GM12878 (cell line): ENCODE results near the gene SMYD5. TPM values are rescaled to one million over a fixed set of nuclear protein-coding genes. Genes with fewer than 3 reads are reported as not detected.

Experiments
- BACH1 ChIP-seq: fragments of 450-650 bp; IDR thresholded peaks from 2 replicates; pipeline ENCODE4 v1.6.1; 2017; ENCODE audit warnings: mild to moderate bottlenecking, borderline replicate concordance
- CHD1 ChIP-seq: IDR thresholded peaks from 2 replicates; pipeline ENCODE4 v1.6.1; 2012; ENCODE audit warnings: low read depth, low read length, improper control_type of control experiment
- CREB1 ChIP-seq: IDR thresholded peaks from 2 replicates; pipeline ENCODE4 v1.6.1; 2012; ENCODE audit warnings: low read depth, mild to moderate bottlenecking, inconsistent platforms
- DPF2 ChIP-seq: fragments of 450-650 bp; IDR thresholded peaks from 2 replicates; pipeline ENCODE4 v1.6.1; 2017; ENCODE audit warnings: mild to moderate bottlenecking
- EZH2 ChIP-seq: IDR thresholded peaks from 2 replicates; pipeline ENCODE4 v1.6.1; 2012; ENCODE audit warnings: low read depth, mild to moderate bottlenecking, control low read depth, inconsistent platforms, low read length, borderline replicate concordance; ENCODE audit not compliant: control insufficient read depth
- FOXM1 ChIP-seq: IDR thresholded peaks from 2 replicates; pipeline ENCODE4 v1.6.1; 2012; ENCODE audit warnings: low read depth, mild to moderate bottlenecking, inconsistent platforms, low read length, moderate library complexity
- SP1 ChIP-seq: IDR thresholded peaks from one replicate; pipeline ENCODE4 v1.6.1; 2011; ENCODE audit warnings: low read depth, low read length
- SUZ12 ChIP-seq: fragments of 200-600 bp; sonication (generic); IDR thresholded peaks from one replicate; pipeline ENCODE4 v1.6.1; 2018; ENCODE audit warnings: antibody characterized with exemption, mild to moderate bottlenecking; ENCODE audit not compliant: unreplicated experiment
- YBX1 ChIP-seq: fragments of 450-650 bp; IDR thresholded peaks from 2 replicates; pipeline ENCODE4 v1.6.1; 2016; ENCODE audit warnings: antibody characterized with exemption
- ZNF24 ChIP-seq: fragments of 450-650 bp; IDR thresholded peaks from 2 replicates; pipeline ENCODE4 v1.6.1; 2017; ENCODE audit warnings: antibody characterized with exemption, mild to moderate bottlenecking
- polyA plus RNA-seq, 11 experiments: library from polyadenylated mRNA; depleted of rRNA in 4 of 11; unstranded in 6 of 11; stranded (reverse) in 5 of 11; fragments of >200 nt; fragmentation: Nextera tagmentation in 4 of 11; fragmentation: Illumina TruSeq in 1 of 11; extraction: Ambion mirVana in 4 of 11; extraction: Trizol in 1 of 11; gene quantifications; 1 replicate in 1 of 11; 2 replicates in 10 of 11; pipeline versions ENCODE4 v1.2.1 to v1.2.3, GENCODE V29; 2011 to 2016; ENCODE audit warnings: inconsistent platforms in 2 of 11, missing spikeins in 2 of 11, low read depth in 1 of 11
- total RNA-seq, 4 experiments: library from RNA; depleted of rRNA in 3 of 4; stranded (reverse); fragments of >200 nt in 3 of 4; fragmentation: Illumina TruSeq in 1 of 4; extraction: Trizol in 1 of 4; gene quantifications; 2 replicates each; pipeline versions ENCODE4 v1.2.1 to v1.2.3, GENCODE V29; 2013 to 2021
- TF ChIP-seq, protein P1 (sequence below): fragments of 450-650 bp; formaldehyde crosslinking; IDR thresholded peaks from 2 replicates; pipeline ENCODE4 v1.5.0; 2022; ENCODE audit warnings: mild to moderate bottlenecking, missing genetic modification characterization
- TF ChIP-seq, protein P2 (sequence below): fragments of 450-650 bp; IDR thresholded peaks from 2 replicates; pipeline ENCODE4 v1.6.1; 2016; ENCODE audit warnings: mild to moderate bottlenecking, moderate library complexity, borderline replicate concordance
- TF ChIP-seq, protein P3 (sequence below): fragments of 150-350 bp; IDR thresholded peaks from 2 replicates; pipeline ENCODE4 v1.6.1; 2014; ENCODE audit warnings: mild to moderate bottlenecking, low read depth, low read length
- TF ChIP-seq, protein P4 (sequence below): fragments of 450-650 bp; formaldehyde crosslinking; IDR thresholded peaks from 2 replicates; pipeline ENCODE4 v1.4.0; 2022; ENCODE audit warnings: mild to moderate bottlenecking, moderate library complexity

SMYD5 gene
- total and polyA plus RNA-seq, 10 of the 15 experiments (the other 5 are each of a cell fraction or from before 2014, with no cell fraction given) = 6.1 to 35.3 (median 26.4) TPM

DNA sequence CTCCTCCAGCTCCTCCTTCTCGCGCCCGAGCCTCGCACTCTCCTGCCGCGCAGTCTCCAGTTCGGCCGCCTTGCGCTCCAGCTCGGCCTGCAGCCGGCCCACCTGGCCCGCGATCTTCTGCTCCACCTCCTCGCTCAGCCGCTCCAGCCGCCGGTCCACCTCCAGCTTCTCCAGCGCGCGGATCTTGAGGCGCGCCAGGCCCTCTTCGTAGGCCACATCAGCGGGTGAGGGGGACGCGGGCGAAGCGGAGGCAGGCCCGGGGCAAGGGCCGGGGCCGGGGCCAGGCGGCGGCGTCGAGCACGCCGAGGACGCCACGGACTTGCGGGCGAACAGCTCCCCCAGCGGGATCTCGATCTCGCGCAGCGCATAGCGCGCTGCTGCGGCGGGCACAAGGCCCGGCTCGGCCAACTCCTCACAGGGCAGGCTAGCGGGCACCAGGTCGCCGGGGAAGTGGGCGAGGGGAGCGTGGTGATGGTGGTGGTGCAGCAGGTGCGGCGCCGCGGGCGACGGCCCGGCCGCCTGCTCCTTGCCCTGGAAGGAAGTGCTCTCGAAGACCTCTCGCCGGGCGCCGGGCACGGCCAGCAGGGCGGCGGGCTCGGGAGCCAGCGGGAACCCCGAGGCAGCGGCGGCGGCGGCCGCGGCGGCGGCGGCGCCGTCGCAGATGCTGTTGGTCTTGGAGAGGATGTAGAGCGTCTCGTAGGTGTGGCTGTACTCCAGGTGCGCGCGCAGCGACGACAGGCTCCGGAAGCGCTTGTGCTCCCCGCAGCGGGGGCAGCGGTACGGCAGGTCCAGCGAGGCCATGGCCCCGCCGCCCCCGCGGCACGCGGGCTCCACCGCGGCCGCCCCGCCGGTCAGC is 55.0 kb downstream of the SMYD5 start (continued):
- TF ChIP-seq CHD1 (no peak), FOXM1 (no peak), YBX1 (no peak), CREB1 (no peak), ZNF24 (no peak), EZH2 (no peak), DPF2 (no peak), SP1 (no peak), SUZ12 (no peak), BACH1 (no peak)
- TF ChIP-seq, protein P1, sequence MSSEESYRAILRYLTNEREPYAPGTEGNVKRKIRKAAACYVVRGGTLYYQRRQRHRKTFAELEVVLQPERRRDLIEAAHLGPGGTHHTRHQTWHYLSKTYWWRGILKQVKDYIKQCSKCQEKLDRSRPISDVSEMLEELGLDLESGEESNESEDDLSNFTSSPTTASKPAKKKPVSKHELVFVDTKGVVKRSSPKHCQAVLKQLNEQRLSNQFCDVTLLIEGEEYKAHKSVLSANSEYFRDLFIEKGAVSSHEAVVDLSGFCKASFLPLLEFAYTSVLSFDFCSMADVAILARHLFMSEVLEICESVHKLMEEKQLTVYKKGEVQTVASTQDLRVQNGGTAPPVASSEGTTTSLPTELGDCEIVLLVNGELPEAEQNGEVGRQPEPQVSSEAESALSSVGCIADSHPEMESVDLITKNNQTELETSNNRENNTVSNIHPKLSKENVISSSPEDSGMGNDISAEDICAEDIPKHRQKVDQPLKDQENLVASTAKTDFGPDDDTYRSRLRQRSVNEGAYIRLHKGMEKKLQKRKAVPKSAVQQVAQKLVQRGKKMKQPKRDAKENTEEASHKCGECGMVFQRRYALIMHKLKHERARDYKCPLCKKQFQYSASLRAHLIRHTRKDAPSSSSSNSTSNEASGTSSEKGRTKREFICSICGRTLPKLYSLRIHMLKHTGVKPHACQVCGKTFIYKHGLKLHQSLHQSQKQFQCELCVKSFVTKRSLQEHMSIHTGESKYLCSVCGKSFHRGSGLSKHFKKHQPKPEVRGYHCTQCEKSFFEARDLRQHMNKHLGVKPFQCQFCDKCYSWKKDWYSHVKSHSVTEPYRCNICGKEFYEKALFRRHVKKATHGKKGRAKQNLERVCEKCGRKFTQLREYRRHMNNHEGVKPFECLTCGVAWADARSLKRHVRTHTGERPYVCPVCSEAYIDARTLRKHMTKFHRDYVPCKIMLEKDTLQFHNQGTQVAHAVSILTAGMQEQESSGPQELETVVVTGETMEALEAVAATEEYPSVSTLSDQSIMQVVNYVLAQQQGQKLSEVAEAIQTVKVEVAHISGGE = no peak
- TF ChIP-seq, protein P2, sequence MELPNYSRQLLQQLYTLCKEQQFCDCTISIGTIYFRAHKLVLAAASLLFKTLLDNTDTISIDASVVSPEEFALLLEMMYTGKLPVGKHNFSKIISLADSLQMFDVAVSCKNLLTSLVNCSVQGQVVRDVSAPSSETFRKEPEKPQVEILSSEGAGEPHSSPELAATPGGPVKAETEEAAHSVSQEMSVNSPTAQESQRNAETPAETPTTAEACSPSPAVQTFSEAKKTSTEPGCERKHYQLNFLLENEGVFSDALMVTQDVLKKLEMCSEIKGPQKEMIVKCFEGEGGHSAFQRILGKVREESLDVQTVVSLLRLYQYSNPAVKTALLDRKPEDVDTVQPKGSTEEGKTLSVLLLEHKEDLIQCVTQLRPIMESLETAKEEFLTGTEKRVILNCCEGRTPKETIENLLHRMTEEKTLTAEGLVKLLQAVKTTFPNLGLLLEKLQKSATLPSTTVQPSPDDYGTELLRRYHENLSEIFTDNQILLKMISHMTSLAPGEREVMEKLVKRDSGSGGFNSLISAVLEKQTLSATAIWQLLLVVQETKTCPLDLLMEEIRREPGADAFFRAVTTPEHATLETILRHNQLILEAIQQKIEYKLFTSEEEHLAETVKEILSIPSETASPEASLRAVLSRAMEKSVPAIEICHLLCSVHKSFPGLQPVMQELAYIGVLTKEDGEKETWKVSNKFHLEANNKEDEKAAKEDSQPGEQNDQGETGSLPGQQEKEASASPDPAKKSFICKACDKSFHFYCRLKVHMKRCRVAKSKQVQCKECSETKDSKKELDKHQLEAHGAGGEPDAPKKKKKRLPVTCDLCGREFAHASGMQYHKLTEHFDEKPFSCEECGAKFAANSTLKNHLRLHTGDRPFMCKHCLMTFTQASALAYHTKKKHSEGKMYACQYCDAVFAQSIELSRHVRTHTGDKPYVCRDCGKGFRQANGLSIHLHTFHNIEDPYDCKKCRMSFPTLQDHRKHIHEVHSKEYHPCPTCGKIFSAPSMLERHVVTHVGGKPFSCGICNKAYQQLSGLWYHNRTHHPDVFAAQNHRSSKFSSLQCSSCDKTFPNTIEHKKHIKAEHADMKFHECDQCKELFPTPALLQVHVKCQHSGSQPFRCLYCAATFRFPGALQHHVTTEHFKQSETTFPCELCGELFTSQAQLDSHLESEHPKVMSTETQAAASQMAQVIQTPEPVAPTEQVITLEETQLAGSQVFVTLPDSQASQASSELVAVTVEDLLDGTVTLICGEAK = no peak
- TF ChIP-seq, protein P3, sequence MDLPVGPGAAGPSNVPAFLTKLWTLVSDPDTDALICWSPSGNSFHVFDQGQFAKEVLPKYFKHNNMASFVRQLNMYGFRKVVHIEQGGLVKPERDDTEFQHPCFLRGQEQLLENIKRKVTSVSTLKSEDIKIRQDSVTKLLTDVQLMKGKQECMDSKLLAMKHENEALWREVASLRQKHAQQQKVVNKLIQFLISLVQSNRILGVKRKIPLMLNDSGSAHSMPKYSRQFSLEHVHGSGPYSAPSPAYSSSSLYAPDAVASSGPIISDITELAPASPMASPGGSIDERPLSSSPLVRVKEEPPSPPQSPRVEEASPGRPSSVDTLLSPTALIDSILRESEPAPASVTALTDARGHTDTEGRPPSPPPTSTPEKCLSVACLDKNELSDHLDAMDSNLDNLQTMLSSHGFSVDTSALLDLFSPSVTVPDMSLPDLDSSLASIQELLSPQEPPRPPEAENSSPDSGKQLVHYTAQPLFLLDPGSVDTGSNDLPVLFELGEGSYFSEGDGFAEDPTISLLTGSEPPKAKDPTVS = no peak
- TF ChIP-seq, protein P4, sequence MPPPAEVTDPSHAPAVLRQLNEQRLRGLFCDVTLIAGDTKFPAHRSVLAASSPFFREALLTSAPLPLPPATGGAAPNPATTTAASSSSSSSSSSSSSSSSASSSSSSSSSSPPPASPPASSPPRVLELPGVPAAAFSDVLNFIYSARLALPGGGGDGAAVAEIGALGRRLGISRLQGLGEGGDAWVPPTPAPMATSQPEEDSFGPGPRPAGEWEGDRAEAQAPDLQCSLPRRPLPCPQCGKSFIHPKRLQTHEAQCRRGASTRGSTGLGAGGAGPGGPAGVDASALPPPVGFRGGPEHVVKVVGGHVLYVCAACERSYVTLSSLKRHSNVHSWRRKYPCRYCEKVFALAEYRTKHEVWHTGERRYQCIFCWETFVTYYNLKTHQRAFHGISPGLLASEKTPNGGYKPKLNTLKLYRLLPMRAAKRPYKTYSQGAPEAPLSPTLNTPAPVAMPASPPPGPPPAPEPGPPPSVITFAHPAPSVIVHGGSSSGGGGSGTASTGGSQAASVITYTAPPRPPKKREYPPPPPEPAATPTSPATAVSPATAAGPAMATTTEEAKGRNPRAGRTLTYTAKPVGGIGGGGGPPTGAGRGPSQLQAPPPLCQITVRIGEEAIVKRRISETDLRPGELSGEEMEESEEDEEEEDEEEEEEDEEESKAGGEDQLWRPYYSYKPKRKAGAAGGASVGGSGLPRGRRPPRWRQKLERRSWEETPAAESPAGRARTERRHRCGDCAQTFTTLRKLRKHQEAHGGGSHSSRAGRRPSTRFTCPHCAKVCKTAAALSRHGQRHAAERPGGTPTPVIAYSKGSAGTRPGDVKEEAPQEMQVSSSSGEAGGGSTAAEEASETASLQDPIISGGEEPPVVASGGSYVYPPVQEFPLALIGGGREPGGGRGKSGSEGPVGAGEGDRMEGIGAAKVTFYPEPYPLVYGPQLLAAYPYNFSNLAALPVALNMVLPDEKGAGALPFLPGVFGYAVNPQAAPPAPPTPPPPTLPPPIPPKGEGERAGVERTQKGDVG (CRISPR knock-in tag) = no peak
